Measurements from ENCODE around the gene GPR89B. TPM values are rescaled to one million over a fixed set of nuclear protein-coding genes. Genes with fewer than 3 reads are reported as not detected.

GPR89B gene
- total RNA-seq, 4 donors from 2014 or later, result 14.8 to 21.9 (median 16.0) TPM

GRCh38 chr1:147902253-147902845 lies 25.9 kb upstream of the GPR89B start, which contains the start of gene GJA8:
Gene GJA8 (plus strand): TSS chr1:147902795. CDS start chr1:147907956, 5,161 bp downstream.
- 85 to 88% methylated on average over 7 of the region's 7 CpGs for WGBS, 2 donors
- TF ChIP-seq, protein P1, sequence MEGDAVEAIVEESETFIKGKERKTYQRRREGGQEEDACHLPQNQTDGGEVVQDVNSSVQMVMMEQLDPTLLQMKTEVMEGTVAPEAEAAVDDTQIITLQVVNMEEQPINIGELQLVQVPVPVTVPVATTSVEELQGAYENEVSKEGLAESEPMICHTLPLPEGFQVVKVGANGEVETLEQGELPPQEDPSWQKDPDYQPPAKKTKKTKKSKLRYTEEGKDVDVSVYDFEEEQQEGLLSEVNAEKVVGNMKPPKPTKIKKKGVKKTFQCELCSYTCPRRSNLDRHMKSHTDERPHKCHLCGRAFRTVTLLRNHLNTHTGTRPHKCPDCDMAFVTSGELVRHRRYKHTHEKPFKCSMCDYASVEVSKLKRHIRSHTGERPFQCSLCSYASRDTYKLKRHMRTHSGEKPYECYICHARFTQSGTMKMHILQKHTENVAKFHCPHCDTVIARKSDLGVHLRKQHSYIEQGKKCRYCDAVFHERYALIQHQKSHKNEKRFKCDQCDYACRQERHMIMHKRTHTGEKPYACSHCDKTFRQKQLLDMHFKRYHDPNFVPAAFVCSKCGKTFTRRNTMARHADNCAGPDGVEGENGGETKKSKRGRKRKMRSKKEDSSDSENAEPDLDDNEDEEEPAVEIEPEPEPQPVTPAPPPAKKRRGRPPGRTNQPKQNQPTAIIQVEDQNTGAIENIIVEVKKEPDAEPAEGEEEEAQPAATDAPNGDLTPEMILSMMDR (IDR thresholded peaks at IDR 0.05), result no peak
- TF ChIP-seq POLR2A (IDR thresholded peaks at IDR 0.05), result no peak
- Histone ChIP-seq H3K27me3 (no peaks in the 10 kb centered on the region), H3K9me3 (no peaks in the 10 kb centered on the region), H3K4me1 (peaks cover 0 to 5% of the 10 kb centered on the region in 2 donors), H3K27ac (no peak within 1 kb of the TSS), H3K4me3 (replicated peaks in 1 of 3) (no peak within 1 kb of the TSS), H3K36me3 (no peaks in the 10 kb centered on the region)
- intact Hi-C loops (cut with DNase I), result no loop called here
- DNase-seq, result no peak

- no peaks in the 10 kb centered on the region for H3K9me3 ChIP-seq
- H3K27ac ChIP-seq, result no peak overlapping the region
- intact Hi-C loops (cut with DNase I), result no loop called here
- H3K4me1 ChIP-seq, result no peaks in the 10 kb centered on the region
- WGBS, 2 donors, result 84 to 91% methylated on average over 3 of the region's 3 CpGs
- H3K4me3 ChIP-seq (replicated peaks in 1 of 3), result no peak overlapping the region
- TF ChIP-seq, protein P1 (IDR thresholded peaks at IDR 0.05), result no peak
- no peak for TF ChIP-seq POLR2A (IDR thresholded peaks at IDR 0.05)
- no peak for DNase-seq
- no peaks in the 10 kb centered on the region for H3K27me3 ChIP-seq
- no peaks in the 10 kb centered on the region for H3K36me3 ChIP-seq
Observed at GRCh38 chr1:147904726-147905125, 23.5 kb upstream of the GPR89B start.

GRCh38 chr1:147907786-147908509 lies 20.3 kb upstream of the GPR89B start:
- WGBS, 2 donors, result 92 to 95% methylated on average over 43 to 44 of the region's 44 CpGs
- no peak overlapping the region for H3K27ac ChIP-seq
- no peak for DNase-seq
- no peak for TF ChIP-seq POLR2A (IDR thresholded peaks at IDR 0.05)
- TF ChIP-seq, protein P1 (IDR thresholded peaks at IDR 0.05), result no peak
- no peaks in the 10 kb centered on the region for H3K9me3 ChIP-seq
- H3K4me3 ChIP-seq (replicated peaks in 1 of 3), result no peak overlapping the region
- intact Hi-C loops (cut with DNase I), result no loop called here
- H3K27me3 ChIP-seq, result no peaks in the 10 kb centered on the region
- H3K4me1 ChIP-seq, result no peaks in the 10 kb centered on the region
- H3K36me3 ChIP-seq, result no peaks in the 10 kb centered on the region

DNA sequence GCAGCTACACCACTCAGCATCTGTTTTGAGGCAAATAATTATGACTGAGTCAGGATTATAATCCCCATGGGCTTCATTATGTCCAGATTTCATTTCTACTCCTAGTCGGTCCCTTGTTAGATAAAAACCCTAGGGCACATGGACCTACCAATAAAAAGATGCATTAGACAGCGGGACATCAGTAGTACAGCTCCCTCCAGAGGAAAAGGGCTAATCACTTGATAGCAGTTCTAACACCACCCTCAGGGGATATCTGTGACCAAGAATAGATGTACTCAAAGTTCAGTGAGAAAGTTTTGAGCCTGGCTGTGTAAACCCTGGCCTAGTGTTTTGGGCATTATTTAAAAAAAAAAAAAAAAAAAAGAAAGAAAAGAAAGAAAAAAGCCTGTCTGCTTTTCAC lies 15.7 kb upstream of the GPR89B start:
- no peak overlapping the region for H3K27ac ChIP-seq
- intact Hi-C loops (cut with DNase I), result no loop called here
- TF ChIP-seq, protein P1 (IDR thresholded peaks at IDR 0.05), result no peak
- no peak for TF ChIP-seq POLR2A (IDR thresholded peaks at IDR 0.05)
- no peaks in the 10 kb centered on the region for H3K9me3 ChIP-seq
- H3K27me3 ChIP-seq, result no peaks in the 10 kb centered on the region
- 87% methylated on average over 2 of the region's 2 CpGs for WGBS, 2 donors
- H3K4me1 ChIP-seq, result no peaks in the 10 kb centered on the region
- H3K36me3 ChIP-seq, result no peaks in the 10 kb centered on the region
- no peak for DNase-seq
- H3K4me3 ChIP-seq (replicated peaks in 1 of 3), result no peak overlapping the region

GRCh38 chr1:147913362-147913942 lies 14.8 kb upstream of the GPR89B start:
- no peak for DNase-seq
- intact Hi-C loops (cut with DNase I), result no loop called here
- no peak overlapping the region for H3K27ac ChIP-seq
- H3K4me1 ChIP-seq, result no peaks in the 10 kb centered on the region
- H3K36me3 ChIP-seq, result no peaks in the 10 kb centered on the region
- no peak overlapping the region for H3K4me3 ChIP-seq (replicated peaks in 1 of 3)
- no peak for TF ChIP-seq POLR2A (IDR thresholded peaks at IDR 0.05)
- TF ChIP-seq, protein P1 (IDR thresholded peaks at IDR 0.05), result no peak
- no peaks in the 10 kb centered on the region for H3K27me3 ChIP-seq
- no peaks in the 10 kb centered on the region for H3K9me3 ChIP-seq
- 90 to 95% methylated on average over 7 of the region's 7 CpGs for WGBS, 2 donors

Data from thyroid gland (tissue), 4 donors.